PC-3 (cell line): Measurements from ENCODE around the gene KRT12. TPM values are rescaled to one million over a fixed set of nuclear protein-coding genes. Genes with fewer than 3 reads are reported as not detected.
A peak's percentile ranks its signal among the peaks of the same experiment; 100 is the strongest.

Experiments
- ATAC-seq: fragments of 200-7000 bp; cut with Tn5 transposase; 2 replicates; pipeline ENCODE4 v1.9.1; 2020; ENCODE audit warnings: mild to moderate bottlenecking, moderate library complexity
- BruUV-seq: library from RNA; stranded (reverse); fragments of 400-500 nt; replicated peaks from 2 replicates; lab custom pipeline; 2021; lab: Mats Ljungman, UMichigan
- CTCF ChIA-PET: fragments of 300-600 bp; sonication (Branson Sonifier 250); formaldehyde crosslinking; loops from one replicate; lab custom pipeline; 2022; ENCODE audit warnings: antibody characterized with exemption; lab: Charles Lee
- POLR2A ChIA-PET: fragments of 300-600 bp; sonication (Branson Sonifier 250); formaldehyde crosslinking; loops from one replicate; lab custom pipeline; 2022; ENCODE audit warnings: antibody characterized with exemption; ENCODE audit not compliant: unreplicated experiment; lab: Charles Lee
- DNase-seq: peaks from one replicate; pipeline ENCODE4 v3.0.0-alpha.2; 2015
- H2AFZ ChIP-seq: fragments of 300-600 bp; sonication (generic); 2 replicates; pipeline ENCODE4 v1.6.0; 2016; ENCODE audit warnings: antibody characterized with exemption, low read length
- H3F3A ChIP-seq: fragments of 300-600 bp; sonication (generic); one replicate; pipeline ENCODE4 v1.6.0; 2017; ENCODE audit warnings: antibody characterized with exemption, low read length, control low read depth, mild to moderate bottlenecking; ENCODE audit not compliant: unreplicated experiment
- H3K27ac ChIP-seq: fragments of 300-600 bp; sonication (generic); 2 replicates; pipeline ENCODE4 v1.5.1; 2016; ENCODE audit warnings: mild to moderate bottlenecking, low read length
- H3K27me3 ChIP-seq: fragments of 300-600 bp; sonication (generic); 2 replicates; pipeline ENCODE4 v1.6.1; 2016; ENCODE audit warnings: low read length, mixed read lengths
- H3K36me3 ChIP-seq: fragments of 300-600 bp; sonication (generic); 2 replicates; pipeline ENCODE4 v1.6.1; 2016; ENCODE audit warnings: low read depth, mixed run types, low read length, mixed read lengths
- H3K4me1 ChIP-seq: fragments of 300-600 bp; sonication (generic); 2 replicates; pipeline ENCODE4 v1.5.1; 2016; ENCODE audit warnings: low read length; ENCODE audit not compliant: insufficient read depth
- H3K4me2 ChIP-seq: fragments of 300-600 bp; sonication (generic); 2 replicates; pipeline ENCODE4 v1.6.0; 2016; ENCODE audit warnings: low read length
- H3K4me3 ChIP-seq: fragments of 300-600 bp; sonication (generic); 2 replicates; pipeline ENCODE4 v1.5.1; 2016; ENCODE audit warnings: mild to moderate bottlenecking, low read length, mixed read lengths
- H3K79me2 ChIP-seq: fragments of 300-600 bp; sonication (generic); 2 replicates; pipeline ENCODE4 v1.6.1; 2017; ENCODE audit warnings: low read length, mixed read lengths
- H3K9ac ChIP-seq: fragments of 300-600 bp; sonication (generic); 2 replicates; pipeline ENCODE4 v1.6.0; 2016; ENCODE audit warnings: mild to moderate bottlenecking, low read length
- H3K9me2 ChIP-seq: fragments of 300-600 bp; sonication (generic); replicated peaks from 2 replicates; pipeline ENCODE4 v1.6.1; 2016; ENCODE audit warnings: mixed run types, low read length, mixed read lengths
- H3K9me3 ChIP-seq: fragments of 300-600 bp; sonication (generic); 2 replicates; pipeline ENCODE4 v1.6.1; 2016; ENCODE audit warnings: low read length, mixed read lengths
- H4K20me1 ChIP-seq: fragments of 300-600 bp; sonication (generic); 2 replicates; pipeline ENCODE4 v1.6.1; 2016; ENCODE audit warnings: low read length, mixed read lengths
- EZH2 ChIP-seq: fragments of 300-600 bp; sonication (generic); IDR thresholded peaks from one replicate; pipeline ENCODE4 v1.6.1; 2017; ENCODE audit warnings: antibody characterized with exemption, mild to moderate bottlenecking, low read length; ENCODE audit not compliant: unreplicated experiment
- EZH2phosphoT487 ChIP-seq: fragments of 300-600 bp; sonication (generic); IDR thresholded peaks from 2 replicates; pipeline ENCODE4 v1.6.1; 2018; ENCODE audit warnings: mild to moderate bottlenecking, antibody characterized with exemption, low read length, borderline replicate concordance
- intact Hi-C: fragments of 100-400 bp; cut with micrococcal nuclease; formaldehyde crosslinking; loops from 2 replicates; pipeline ENCODE4 v1.9.0; 2023
- total RNA-seq: library from RNA; depleted of rRNA; stranded (reverse); fragments of >200 nt; gene quantifications from 2 replicates; pipeline ENCODE4 v1.2.3, GENCODE V29; 2014
- TF ChIP-seq, protein P1 (sequence below): fragments of 300-600 bp; sonication (generic); conservative IDR thresholded peaks from 2 replicates; pipeline ENCODE4 v1.5.1; 2017; ENCODE audit warnings: antibody characterized with exemption, low read depth, mild to moderate bottlenecking, low read length

KRT12 gene
- total RNA-seq, 1 experiment from 2014 or later, result not detected

- Histone ChIP-seq H3F3A (peaks cover 11% of the 10 kb centered on the region), H3K4me2 (no peak overlapping the region), H3K27ac (0 out of 2 replicates have a peak overlapping the region, but pooled peaks have one; percentile 100), H3K9ac (no peak overlapping the region), H3K27me3 (no peaks in the 10 kb centered on the region), H3K9me3 (no peaks in the 10 kb centered on the region), H3K4me1 (peaks cover 64% of the 10 kb centered on the region), H3K9me2 (no peaks in the 10 kb centered on the region), H3K79me2 (no peaks in the 10 kb centered on the region), H4K20me1 (no peaks in the 10 kb centered on the region), H3K4me3 (no peak overlapping the region), H3K36me3 (no peaks in the 10 kb centered on the region), H2AFZ (no peak overlapping the region)
- ATAC-seq (no peak), DNase-seq (no peak)
- BruUV-seq, result no TSS peak
- no peak for TF ChIP-seq EZH2
- TF ChIP-seq, protein P1, sequence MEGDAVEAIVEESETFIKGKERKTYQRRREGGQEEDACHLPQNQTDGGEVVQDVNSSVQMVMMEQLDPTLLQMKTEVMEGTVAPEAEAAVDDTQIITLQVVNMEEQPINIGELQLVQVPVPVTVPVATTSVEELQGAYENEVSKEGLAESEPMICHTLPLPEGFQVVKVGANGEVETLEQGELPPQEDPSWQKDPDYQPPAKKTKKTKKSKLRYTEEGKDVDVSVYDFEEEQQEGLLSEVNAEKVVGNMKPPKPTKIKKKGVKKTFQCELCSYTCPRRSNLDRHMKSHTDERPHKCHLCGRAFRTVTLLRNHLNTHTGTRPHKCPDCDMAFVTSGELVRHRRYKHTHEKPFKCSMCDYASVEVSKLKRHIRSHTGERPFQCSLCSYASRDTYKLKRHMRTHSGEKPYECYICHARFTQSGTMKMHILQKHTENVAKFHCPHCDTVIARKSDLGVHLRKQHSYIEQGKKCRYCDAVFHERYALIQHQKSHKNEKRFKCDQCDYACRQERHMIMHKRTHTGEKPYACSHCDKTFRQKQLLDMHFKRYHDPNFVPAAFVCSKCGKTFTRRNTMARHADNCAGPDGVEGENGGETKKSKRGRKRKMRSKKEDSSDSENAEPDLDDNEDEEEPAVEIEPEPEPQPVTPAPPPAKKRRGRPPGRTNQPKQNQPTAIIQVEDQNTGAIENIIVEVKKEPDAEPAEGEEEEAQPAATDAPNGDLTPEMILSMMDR, result no peak
- TF ChIP-seq EZH2phosphoT487, result no peak
- CTCF ChIA-PET, result no interaction called here
- POLR2A ChIA-PET, result no interaction called here
- intact Hi-C loops, result loop anchor here (5.0 kb wide), 2 partner anchors 103 to 497 kb away; no protein-coding TSS in a partner anchor
These were observed 38.3 kb upstream of the KRT12 start for GRCh38 chr17:40905370-40905769.

DNA sequence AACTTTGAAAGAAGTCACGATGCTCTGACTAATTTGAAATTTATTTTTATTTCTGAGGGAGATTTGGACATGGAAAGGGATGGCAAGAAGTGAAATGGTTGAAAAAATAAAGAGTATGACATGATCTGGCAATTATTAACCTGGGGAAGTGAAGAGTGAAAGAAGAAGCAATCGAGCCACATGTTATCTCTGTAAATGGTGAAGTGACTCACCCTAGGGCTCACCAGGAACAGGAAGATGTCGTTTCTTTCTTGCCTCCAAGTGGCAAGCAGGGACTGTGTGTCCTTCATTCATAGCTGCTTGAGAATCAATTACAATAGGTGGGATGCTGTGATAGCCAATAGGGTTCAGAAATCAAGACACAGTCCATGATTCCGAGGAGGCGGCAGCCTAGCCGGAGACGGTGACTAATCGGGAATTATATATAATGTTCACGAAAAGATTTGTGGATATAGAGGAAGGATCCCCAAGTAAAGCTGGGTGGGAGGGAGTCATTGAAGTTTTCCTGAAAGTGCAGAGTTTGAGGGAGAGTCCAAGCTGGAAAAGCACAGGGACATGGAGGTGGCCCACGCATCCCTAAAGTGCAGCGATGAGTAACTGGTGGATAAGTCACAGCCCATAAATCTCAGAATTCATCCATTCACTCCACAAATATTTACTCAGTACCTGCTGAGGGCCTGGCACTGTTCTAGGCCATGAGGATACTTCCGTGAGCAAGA lies 36.3 kb upstream of the KRT12 start:
- H3K36me3 ChIP-seq, result no peaks in the 10 kb centered on the region
- H3K9ac ChIP-seq, result peak overlapping the region; percentile 99
- DNase-seq, result peak; percentile 93
- TF ChIP-seq EZH2phosphoT487 (no peak), EZH2 (no peak)
- TF ChIP-seq, protein P1, result no peak
- no peaks in the 10 kb centered on the region for H3K27me3 ChIP-seq
- intact Hi-C loops, result loop anchor here (1.0 to 2.0 kb wide), 3 partner anchors 46 to 752 kb away; partner anchors contain the start of gene KRT15
- H2AFZ ChIP-seq, result no peak overlapping the region
- BruUV-seq, result no TSS peak
- CTCF ChIA-PET, result interaction anchor here (0.5 kb wide), 1 partner anchor 745 kb away, joined by 5 read pairs; no protein-coding TSS in a partner anchor
- peak; percentile 78 for ATAC-seq
- peak overlapping the region; percentile 62 for H3K4me3 ChIP-seq
- peak overlapping the region; percentile 89 for H3K4me2 ChIP-seq
- H4K20me1 ChIP-seq, result no peaks in the 10 kb centered on the region
- no peaks in the 10 kb centered on the region for H3K79me2 ChIP-seq
- peaks cover 45% of the 10 kb centered on the region for H3K4me1 ChIP-seq
- H3K27ac ChIP-seq, result peak overlapping the region; percentile 100
- H3F3A ChIP-seq, result peaks cover 11% of the 10 kb centered on the region
- H3K9me2 ChIP-seq, result no peaks in the 10 kb centered on the region
- no peaks in the 10 kb centered on the region for H3K9me3 ChIP-seq
- POLR2A ChIA-PET, result interaction anchor here (0.6 kb wide), 1 partner anchor 12 kb away, joined by 3 read pairs; no protein-coding TSS in a partner anchor

DNA sequence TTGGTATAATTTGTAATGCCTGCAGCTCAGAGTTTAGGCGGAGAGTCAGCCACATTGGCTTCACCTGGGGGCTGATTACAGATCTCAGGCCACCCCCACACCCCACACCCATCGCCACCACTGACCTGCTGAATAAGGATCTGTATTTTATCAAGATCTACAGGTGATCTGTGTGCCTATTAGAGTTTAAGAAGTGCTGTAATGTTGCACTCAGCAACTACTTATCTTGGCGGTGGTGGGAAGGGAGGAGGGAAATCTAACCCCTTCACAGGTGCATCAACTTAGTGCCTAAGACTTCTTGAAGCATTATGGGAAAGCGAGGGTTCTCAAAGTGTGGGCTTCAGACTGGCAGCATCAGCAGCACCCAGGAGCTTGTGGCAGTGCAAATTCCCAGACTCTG lies 35.5 kb upstream of the KRT12 start:
- H3K4me2 ChIP-seq, result peak overlapping the region; percentile 89
- peaks cover 11% of the 10 kb centered on the region for H3F3A ChIP-seq
- H3K4me3 ChIP-seq, result peak overlapping the region; percentile 62
- ATAC-seq (peak; percentile 18), DNase-seq (peak; percentile 41)
- peak overlapping the region; percentile 100 for H3K27ac ChIP-seq
- ChIA-PET POLR2A (interaction anchor here (0.6 to 1.1 kb wide), 7 partner anchors 13 to 1064 kb away, joined by 3 to 20 read pairs (median 3); partner anchors contain the start of gene KRTAP4-5), CTCF (interaction anchor here (0.8 kb wide), 1 partner anchor 45 kb away, joined by 6 read pairs; no protein-coding TSS in a partner anchor)
- H3K79me2 ChIP-seq, result no peaks in the 10 kb centered on the region
- H3K9me3 ChIP-seq, result no peaks in the 10 kb centered on the region
- TF ChIP-seq EZH2 (no peak), EZH2phosphoT487 (no peak)
- TF ChIP-seq, protein P1, result no peak
- H3K27me3 ChIP-seq, result no peaks in the 10 kb centered on the region
- intact Hi-C loops, result loop anchor here (1.0 to 2.0 kb wide), 3 partner anchors 84 to 752 kb away; partner anchors contain the start of gene KRT15
- no peaks in the 10 kb centered on the region for H4K20me1 ChIP-seq
- H3K4me1 ChIP-seq, result peaks cover 39% of the 10 kb centered on the region
- H3K9ac ChIP-seq, result peak overlapping the region; percentile 99
- H3K9me2 ChIP-seq, result no peaks in the 10 kb centered on the region
- TSS peak; percentile 96 for BruUV-seq
- H2AFZ ChIP-seq, result no peak overlapping the region
- no peaks in the 10 kb centered on the region for H3K36me3 ChIP-seq
